Right lobe of liver (tissue), 6 donors: ENCODE results near the gene NR5A1. TPM values are rescaled to one million over a fixed set of nuclear protein-coding genes. Genes with fewer than 3 reads are reported as not detected.

ENCODE experiments used
- ATAC-seq, 4 donors: fragments of 200-7000 bp; cut with Tn5 transposase; one replicate each; pipeline ENCODE4 v1.9.1; 2020; ENCODE audit warnings: mild to moderate bottlenecking in 4 of 4, moderate library complexity in 4 of 4
- DNase-seq, 3 donors: peaks; one replicate each; pipeline ENCODE4 v3.0.0-alpha.2; 2020
- H3K27ac ChIP-seq, 3 donors: fragments of 200-600 bp; one replicate each; pipeline ENCODE4 v1.8.0; 2022
- H3K27me3 ChIP-seq, 2 donors: fragments of 200-600 bp; one replicate each; pipeline ENCODE4 v1.8.0; 2022
- H3K36me3 ChIP-seq, 4 donors: fragments of 200-600 bp; sonication (generic) in 1 of 4; one replicate each; pipeline versions ENCODE4 v1.5.1 to v1.8.0; 2017 to 2022; ENCODE audit warnings: control low read depth in 1 of 4
- H3K4me1 ChIP-seq, 4 donors: fragments of 200-600 bp; sonication (generic) in 1 of 4; one replicate each; pipeline versions ENCODE4 v1.5.1 to v1.8.0; 2017 to 2022; ENCODE audit warnings: control low read depth in 1 of 4
- H3K4me3 ChIP-seq, 3 donors: fragments of 200-600 bp; one replicate each; pipeline ENCODE4 v1.8.0; 2022
- H3K9me3 ChIP-seq, 4 donors: fragments of 200-600 bp; sonication (generic) in 1 of 4; one replicate each; pipeline versions ENCODE4 v1.5.1 to v1.8.0; 2017 to 2022; ENCODE audit warnings: control low read depth in 1 of 4
- CTCF ChIP-seq, 4 donors: fragments of 200-600 bp in 3 of 4; fragments of 450-650 bp in 1 of 4; IDR thresholded peaks; one replicate each; pipeline versions ENCODE4 v1.5.1 to v1.8.0; 2016 to 2022; ENCODE audit warnings: antibody characterized with exemption in 4 of 4, mild to moderate bottlenecking in 2 of 4
- POLR2A ChIP-seq: fragments of 450-650 bp; IDR thresholded peaks from one replicate; pipeline ENCODE4 v1.6.1; 2017; ENCODE audit warnings: antibody characterized with exemption, mild to moderate bottlenecking
- WGBS: methylation state at CpG from one replicate; pipeline ENCODE4 v1.1.6; 2018; ENCODE audit warnings: low coverage, low lambda C conversion rate; ENCODE audit not compliant: insufficient coverage; ENCODE audit errors: missing lambda C conversion rate; 5-methylcytosine and 5-hydroxymethylcytosine counted together
- intact Hi-C, 2 donors: fragments of 100-400 bp; cut with DNase I; formaldehyde crosslinking; loops; one replicate each; pipeline versions ENCODE4 v1.11.2 to v1.14.1; 2022
- total RNA-seq, 6 experiments: library from RNA; depleted of rRNA in 2 of 6; stranded (reverse); fragments of >200 nt in 2 of 6; fragmentation: NEBNext Ultra II Directional in 3 of 6; extraction: Animal tissue kit (Norgen Biotek cat#: 25700) in 3 of 6; gene quantifications; one replicate each; pipeline versions ENCODE4 v1.1.0 to v1.2.4, GENCODE V29; 2016 to 2023
- donor health status: DM: no; HTN: yes; CAD: no.
- donor health status: DM: no; HTN: no; CAD: no.
- donor health status: DM: no; HTN: no; CAD: no.
- donor health status: DM: no; HTN: yes; CAD: no.
- donor health status: DM: no; HTN: yes; CAD: no.

NR5A1 gene
- total RNA-seq, 6 experiments from 2014 or later: 0.26 TPM; not detected in 5

GRCh38 chr9:124500796-124501611 is 6.2 kb downstream of the NR5A1 start:
- peaks cover 0 to 6% (median 2%) of the 10 kb centered on the region in 4 donors for H3K4me1 ChIP-seq
- no peak for TF ChIP-seq POLR2A
- TF ChIP-seq CTCF (IDR thresholded peaks at IDR 0.05): no peak
- intact Hi-C loops: no loop called here
- H3K27ac ChIP-seq: no peak overlapping the region
- H3K36me3 ChIP-seq: no peaks in the 10 kb centered on the region
- 55% methylated on average over 8 of the region's 12 CpGs for WGBS
- DNase-seq (no peak), ATAC-seq (no peak)
- H3K9me3 ChIP-seq: no peaks in the 10 kb centered on the region
- peaks cover 0 to 19% of the 10 kb centered on the region in 2 donors for H3K27me3 ChIP-seq
- no peak overlapping the region for H3K4me3 ChIP-seq

GRCh38 chr9:124500028-124500795 is 7.0 kb downstream of the NR5A1 start:
- peak in 1 of 3 donors; percentile 52 for DNase-seq
- Histone ChIP-seq H3K36me3 (no peaks in the 10 kb centered on the region), H3K9me3 (no peaks in the 10 kb centered on the region), H3K27ac (no peak overlapping the region), H3K4me1 (peaks cover 0 to 6% (median 2%) of the 10 kb centered on the region in 4 donors), H3K4me3 (no peak overlapping the region), H3K27me3 (peaks cover 0 to 19% of the 10 kb centered on the region in 2 donors)
- WGBS: 92% methylated on average over 2 of the region's 40 CpGs
- ATAC-seq: no peak
- intact Hi-C loops: no loop called here
- no peak for TF ChIP-seq POLR2A
- no peak for TF ChIP-seq CTCF (IDR thresholded peaks at IDR 0.05)

- Histone ChIP-seq H3K9me3 (no peaks in the 10 kb centered on the region), H3K27ac (no peak overlapping the region), H3K27me3 (peaks cover 0 to 17% of the 10 kb centered on the region in 2 donors), H3K36me3 (no peaks in the 10 kb centered on the region), H3K4me1 (peaks cover 0 to 7% (median 2%) of the 10 kb centered on the region in 4 donors), H3K4me3 (no peak overlapping the region)
- TF ChIP-seq POLR2A (no peak), CTCF (IDR thresholded peaks at IDR 0.05) (no peak)
- intact Hi-C loops: no loop called here
- no peak for DNase-seq
- WGBS: no CpG with 5 or more reads among the region's 3 CpGs
- no peak for ATAC-seq
Observed at GRCh38 chr9:124499216-124499615, 8.0 kb downstream of the NR5A1 start.

GRCh38 chr9:124498499-124499146 is 8.6 kb downstream of the NR5A1 start:
- Histone ChIP-seq H3K36me3 (no peaks in the 10 kb centered on the region), H3K9me3 (no peaks in the 10 kb centered on the region), H3K4me1 (peaks cover 0 to 5% (median 0%) of the 10 kb centered on the region in 4 donors), H3K27me3 (peaks cover 0 to 13% of the 10 kb centered on the region in 2 donors), H3K4me3 (no peak overlapping the region), H3K27ac (no peak overlapping the region)
- 20% methylated on average over 1 of the region's 15 CpGs for WGBS
- TF ChIP-seq CTCF (IDR thresholded peaks at IDR 0.05) (no peak), POLR2A (no peak)
- ATAC-seq (no peak), DNase-seq (no peak)
- intact Hi-C loops: no loop called here
